Parathyroid adenoma (tissue), 2 donors: ENCODE measurements around the gene ATRN.
A peak's percentile ranks its signal among the peaks of the same experiment; 100 is the strongest.

Experiments
- H2AFZ ChIP-seq: fragments of 300-600 bp; sonication (generic); one replicate; pipeline ENCODE4 v1.7.0; 2017; ENCODE audit warnings: antibody characterized with exemption, mild to moderate bottlenecking
- H3K27ac ChIP-seq: fragments of 300-600 bp; sonication (generic); one replicate; pipeline ENCODE4 v1.7.0; 2017
- H3K27me3 ChIP-seq: fragments of 300-600 bp; sonication (generic); one replicate; pipeline ENCODE4 v1.7.0; 2017; ENCODE audit warnings: low read length; ENCODE audit not compliant: control insufficient read depth, insufficient read depth
- H3K36me3 ChIP-seq: fragments of 300-600 bp; sonication (generic); one replicate; pipeline ENCODE4 v1.7.0; 2017; ENCODE audit warnings: low read length; ENCODE audit not compliant: control insufficient read depth, insufficient read depth
- H3K4me1 ChIP-seq: fragments of 300-600 bp; sonication (generic); one replicate; pipeline ENCODE4 v1.7.0; 2017; ENCODE audit warnings: control low read depth
- H3K4me2 ChIP-seq: fragments of 300-600 bp; sonication (generic); one replicate; pipeline ENCODE4 v1.7.0; 2017; ENCODE audit warnings: low read length
- H3K4me3 ChIP-seq: fragments of 300-600 bp; sonication (generic); one replicate; pipeline ENCODE4 v1.7.0; 2017; ENCODE audit warnings: low read depth, low read length
- H3K79me2 ChIP-seq: fragments of 300-600 bp; sonication (generic); one replicate; pipeline ENCODE4 v1.7.0; 2017; ENCODE audit warnings: control low read depth
- H3K9ac ChIP-seq: fragments of 300-600 bp; sonication (generic); one replicate; pipeline ENCODE4 v1.7.0; 2017; ENCODE audit warnings: mild to moderate bottlenecking
- H3K9me3 ChIP-seq: fragments of 300-600 bp; sonication (generic); one replicate; pipeline ENCODE4 v1.7.0; 2017; ENCODE audit warnings: low read length; ENCODE audit not compliant: control insufficient read depth
- CTCF ChIP-seq: fragments of 300-600 bp; sonication (generic); IDR thresholded peaks from one replicate; pipeline ENCODE4 v1.7.0; 2017; ENCODE audit warnings: antibody characterized with exemption, mild to moderate bottlenecking
- donor health status: primary hyperparathyroidism.

Gene ATRN

GRCh38 chr20:3577366-3577765, 106.5 kb downstream of the ATRN start:
- Histone ChIP-seq H3K27me3 (no peaks in the 10 kb centered on the region), H2AFZ (no peak overlapping the region), H3K36me3 (no peaks in the 10 kb centered on the region), H3K27ac (no peak overlapping the region), H3K9me3 (no peaks in the 10 kb centered on the region), H3K79me2 (no peaks in the 10 kb centered on the region), H3K4me1 (peaks cover 13% of the 10 kb centered on the region), H3K4me3 (no peak overlapping the region), H3K9ac (no peak overlapping the region), H3K4me2 (no peak overlapping the region)
- TF ChIP-seq CTCF: no peak

DNA sequence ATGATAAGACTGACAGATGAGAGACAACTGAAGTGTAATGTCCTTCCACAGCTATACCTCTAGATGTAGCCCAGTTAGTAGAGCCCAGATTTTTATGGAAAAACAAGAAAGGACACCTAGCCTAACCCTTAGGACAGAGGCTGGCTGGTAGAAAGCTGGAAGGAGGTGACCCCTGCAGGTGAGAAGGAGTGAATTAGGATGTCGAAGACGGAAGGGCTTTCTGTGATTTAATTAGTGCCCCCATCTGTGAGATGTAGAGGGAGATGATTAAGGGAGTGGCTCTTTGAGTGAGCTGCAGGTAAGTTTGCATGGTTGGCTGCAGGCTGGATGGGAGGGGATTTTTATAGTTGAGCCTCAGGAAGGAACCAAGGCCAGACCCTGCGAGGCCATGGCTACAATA, 109.6 kb downstream of the ATRN start:
- H3K9me3 ChIP-seq: no peaks in the 10 kb centered on the region
- TF ChIP-seq CTCF: no peak
- no peaks in the 10 kb centered on the region for H3K36me3 ChIP-seq
- no peak overlapping the region for H3K9ac ChIP-seq
- no peak overlapping the region for H3K4me2 ChIP-seq
- no peak overlapping the region for H3K4me3 ChIP-seq
- H2AFZ ChIP-seq: no peak overlapping the region
- H3K27ac ChIP-seq: peak overlapping the region; percentile 52
- H3K27me3 ChIP-seq: no peaks in the 10 kb centered on the region
- H3K79me2 ChIP-seq: no peaks in the 10 kb centered on the region
- peaks cover 13% of the 10 kb centered on the region for H3K4me1 ChIP-seq

GRCh38 chr20:3583765-3584164, 112.9 kb downstream of the ATRN start:
- Histone ChIP-seq H3K27me3 (no peaks in the 10 kb centered on the region), H3K27ac (no peak overlapping the region), H3K9me3 (no peaks in the 10 kb centered on the region), H2AFZ (no peak overlapping the region), H3K4me2 (no peak overlapping the region), H3K4me1 (peaks cover 13% of the 10 kb centered on the region), H3K36me3 (no peaks in the 10 kb centered on the region), H3K4me3 (no peak overlapping the region), H3K9ac (no peak overlapping the region), H3K79me2 (no peaks in the 10 kb centered on the region)
- no peak for TF ChIP-seq CTCF

DNA sequence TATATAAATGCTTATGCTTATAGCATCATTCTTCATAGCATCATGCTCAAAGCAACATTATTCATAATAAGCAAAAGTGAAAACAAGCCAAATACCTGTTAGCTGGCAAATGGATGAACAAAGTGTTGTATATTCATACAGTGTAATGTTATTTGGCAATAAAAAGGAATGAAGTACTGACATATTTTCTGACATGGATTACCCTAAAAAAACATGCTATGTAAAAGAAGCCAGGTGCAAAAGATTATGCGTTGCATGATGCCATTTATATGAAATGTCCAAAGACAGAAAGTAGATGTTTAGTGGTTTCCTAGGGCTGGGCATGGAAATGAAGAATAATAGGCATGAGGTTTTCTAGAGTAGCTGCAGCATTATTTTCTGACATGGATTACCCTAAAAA, 115.3 kb downstream of the ATRN start:
- no peaks in the 10 kb centered on the region for H3K79me2 ChIP-seq
- no peak overlapping the region for H3K4me2 ChIP-seq

More for the DNA sequence above, 115.3 kb downstream of the ATRN start:
- no peak overlapping the region for H3K4me3 ChIP-seq
- H3K27me3 ChIP-seq: no peaks in the 10 kb centered on the region
- H3K9me3 ChIP-seq: no peaks in the 10 kb centered on the region
- no peaks in the 10 kb centered on the region for H3K4me1 ChIP-seq
- no peak for TF ChIP-seq CTCF
- H3K27ac ChIP-seq: no peak overlapping the region
- no peak overlapping the region for H2AFZ ChIP-seq
- no peak overlapping the region for H3K9ac ChIP-seq
- no peaks in the 10 kb centered on the region for H3K36me3 ChIP-seq
